BJ (cell line): Measurements from ENCODE around the gene UBA1. TPM values are rescaled to one million over a fixed set of nuclear protein-coding genes. Genes with fewer than 3 reads are reported as not detected.

ENCODE experiments used
- CTCF ChIA-PET: fragments of 350-600 bp; formaldehyde crosslinking; extraction: SDS; loops from one replicate; lab custom pipeline; 2021; ENCODE audit warnings: antibody characterized with exemption, inconsistent platforms; lab: Yijun Ruan, JAX
- POLR2A ChIA-PET: fragments of 300-600 bp; sonication (Branson Sonifier 250); formaldehyde crosslinking; extraction: SDS; loops from one replicate; lab custom pipeline; 2021; ENCODE audit warnings: antibody characterized with exemption; lab: Charles Lee
- DNase-seq: peaks from one replicate; pipeline ENCODE4 v3.0.0-alpha.2; 2011; ENCODE audit warnings: low read depth
- H3K27me3 ChIP-seq: 2 replicates; pipeline ENCODE4 v1.6.0; 2011; ENCODE audit warnings: low read length; ENCODE audit not compliant: control insufficient read depth, insufficient read depth
- H3K36me3 ChIP-seq: 2 replicates; pipeline ENCODE4 v1.5.1; 2011; ENCODE audit warnings: low read length; ENCODE audit not compliant: control insufficient read depth, insufficient read depth
- H3K4me3 ChIP-seq: 2 replicates; pipeline ENCODE4 v1.5.1; 2011; ENCODE audit warnings: low read depth, mild to moderate bottlenecking, control low read depth, low read length
- CTCF ChIP-seq: IDR thresholded peaks from 2 replicates; pipeline ENCODE4 v1.5.1; 2011; ENCODE audit warnings: low read depth, mild to moderate bottlenecking, control low read depth, inconsistent platforms, low read length, moderate library complexity; ENCODE audit not compliant: insufficient read depth
- polyA plus RNA-seq: library from polyadenylated mRNA; depleted of rRNA; stranded (reverse); fragments of >200 nt; gene quantifications from 2 replicates; pipeline ENCODE4 v1.2.3, GENCODE V29; 2011

The UBA1 gene
- polyA plus RNA-seq, 1 experiment, result 296 TPM

- CTCF ChIA-PET, result no interaction called here
- Histone ChIP-seq H3K4me3 (no peak overlapping the region), H3K27me3 (no peaks in the 10 kb centered on the region), H3K36me3 (peaks cover 51% of the 10 kb centered on the region)
- no peak for DNase-seq
- POLR2A ChIA-PET, result no interaction called here
- no peak for TF ChIP-seq CTCF
Observed at GRCh38 chrX:47206316-47206715, 12.7 kb downstream of the UBA1 start.

GRCh38 chrX:47208108-47208507 is 14.5 kb downstream of the UBA1 start:
- CTCF ChIA-PET, result no interaction called here
- Histone ChIP-seq H3K4me3 (no peak overlapping the region), H3K27me3 (no peaks in the 10 kb centered on the region), H3K36me3 (peaks cover 45% of the 10 kb centered on the region)
- no peak for TF ChIP-seq CTCF
- POLR2A ChIA-PET, result no interaction called here
- no peak for DNase-seq

- ChIA-PET POLR2A (no interaction called here), CTCF (interaction anchor here (0.6 kb wide), 1 partner anchor 173 kb away, joined by 3 read pairs; no protein-coding TSS in a partner anchor)
- DNase-seq, result no peak
- TF ChIP-seq CTCF, result no peak
- Histone ChIP-seq H3K27me3 (no peaks in the 10 kb centered on the region), H3K36me3 (peaks cover 46% of the 10 kb centered on the region), H3K4me3 (no peak overlapping the region)
Observed at GRCh38 chrX:47209508-47210238, 16.0 kb downstream of the UBA1 start.

DNA sequence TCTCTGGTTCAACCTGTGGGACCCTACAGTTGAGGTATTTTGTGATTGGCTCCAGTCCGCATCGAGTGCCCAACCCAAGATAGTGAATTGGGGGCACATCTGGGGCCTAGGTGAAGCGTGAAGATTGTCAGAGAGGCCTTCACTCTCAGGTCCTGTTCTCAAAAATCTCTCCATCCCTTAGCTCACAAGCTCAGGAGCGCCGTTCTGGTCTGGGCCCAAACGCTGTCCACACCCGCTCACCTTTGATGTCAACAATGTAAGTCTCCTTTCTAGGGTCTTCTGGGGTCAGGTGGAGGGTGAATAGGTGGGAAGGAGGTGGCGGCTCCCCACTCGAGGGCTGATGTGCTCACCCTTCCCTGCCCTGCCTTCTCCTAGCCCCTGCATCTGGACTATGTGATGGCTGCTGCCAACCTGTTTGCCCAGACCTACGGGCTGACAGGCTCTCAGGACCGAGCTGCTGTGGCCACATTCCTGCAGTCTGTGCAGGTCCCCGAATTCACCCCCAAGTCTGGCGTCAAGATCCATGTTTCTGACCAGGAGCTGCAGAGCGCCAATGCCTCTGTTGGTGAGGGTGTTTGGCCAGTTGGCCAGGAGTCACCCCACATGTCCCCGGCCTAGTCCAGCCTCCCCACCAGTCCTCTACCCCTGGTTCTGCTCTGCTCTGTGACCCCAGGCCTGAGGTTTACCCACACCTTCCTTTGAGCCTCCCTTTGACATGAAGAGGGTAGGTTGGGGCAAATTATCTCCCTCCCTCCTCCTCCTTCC is 17.2 kb downstream of the UBA1 start:
- DNase-seq, result no peak
- no peaks in the 10 kb centered on the region for H3K27me3 ChIP-seq
- H3K36me3 ChIP-seq, result peaks cover 45% of the 10 kb centered on the region
- POLR2A ChIA-PET, result no interaction called here
- no peak for TF ChIP-seq CTCF
- CTCF ChIA-PET, result interaction anchor here (0.6 to 0.7 kb wide), 2 partner anchors 172 to 313 kb away, joined by 3 read pairs; no protein-coding TSS in a partner anchor
- H3K4me3 ChIP-seq, result no peak overlapping the region

- no peak for DNase-seq
- Histone ChIP-seq H3K4me3 (no peak overlapping the region), H3K27me3 (no peaks in the 10 kb centered on the region), H3K36me3 (peaks cover 40% of the 10 kb centered on the region)
- ChIA-PET CTCF (no interaction called here), POLR2A (no interaction called here)
- TF ChIP-seq CTCF, result no peak
Observed at GRCh38 chrX:47212381-47213293, 19.0 kb downstream of the UBA1 start.
